ENCODE data around the gene PALLD.

The PALLD gene

DNA sequence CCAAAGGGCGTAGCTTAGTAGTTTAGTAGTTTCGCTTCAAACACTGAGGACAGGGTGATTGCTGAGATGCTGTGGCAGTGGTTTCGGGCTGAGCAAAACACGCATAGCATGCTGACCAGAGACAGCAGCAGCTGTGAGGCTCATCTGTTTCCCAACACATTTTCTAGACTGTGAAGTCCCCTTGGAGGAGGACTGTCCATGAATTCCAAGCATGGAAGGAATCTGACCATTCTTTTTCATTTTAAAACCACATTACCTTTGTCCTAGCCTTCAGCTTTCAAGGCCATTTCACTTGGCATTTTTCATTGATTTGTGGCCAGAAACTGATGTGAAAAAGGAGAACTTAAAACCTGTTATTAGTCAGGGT lies 240.9 kb downstream of the PALLD start:
- DNase-seq, result peak; percentile 96

DNA sequence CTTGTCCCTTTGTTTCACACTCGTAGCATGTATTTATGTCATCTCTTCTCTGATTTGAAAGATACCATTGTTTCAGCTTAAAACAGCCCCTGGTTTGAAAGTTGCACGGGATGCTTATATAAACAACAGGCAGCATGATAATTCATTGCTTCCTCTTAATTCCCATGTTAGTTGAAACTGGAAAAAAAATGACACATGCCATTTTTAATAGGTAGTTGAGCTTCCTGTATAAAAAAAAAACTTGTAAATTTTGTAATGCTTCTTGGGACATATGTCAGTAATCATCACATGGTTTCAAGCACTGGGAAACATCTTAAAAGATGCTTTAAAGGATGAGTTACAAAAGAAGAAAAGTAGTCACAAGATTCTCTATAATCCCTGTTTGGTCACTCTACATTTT lies 243.0 kb downstream of the PALLD start:
- no peak for DNase-seq

DNA sequence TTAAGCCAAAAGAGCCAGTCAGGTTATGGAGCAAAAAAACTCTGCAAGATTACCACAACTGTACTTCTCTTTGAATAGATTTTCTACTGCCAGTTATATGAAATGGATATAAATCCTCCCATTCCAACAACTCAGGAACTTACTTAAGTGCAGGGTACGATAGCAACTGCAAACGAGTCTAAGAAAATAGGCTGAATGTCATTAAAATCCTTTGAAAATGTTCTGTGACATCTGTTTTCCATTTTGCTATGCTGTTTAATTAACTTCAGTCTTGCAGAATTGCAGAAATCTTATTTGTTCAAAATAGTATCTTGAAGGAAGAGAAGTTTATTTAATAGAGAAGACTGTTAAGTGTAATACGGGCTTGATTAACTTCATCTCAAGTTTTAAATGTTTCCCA lies 243.8 kb downstream of the PALLD start:
- DNase-seq, result no peak

- no peak for DNase-seq
Measured at GRCh38 chr4:168741281-168742173, 244.7 kb downstream of the PALLD start.

GRCh38 chr4:168743131-168743530 lies 246.3 kb downstream of the PALLD start:
- no peak for DNase-seq

DNA sequence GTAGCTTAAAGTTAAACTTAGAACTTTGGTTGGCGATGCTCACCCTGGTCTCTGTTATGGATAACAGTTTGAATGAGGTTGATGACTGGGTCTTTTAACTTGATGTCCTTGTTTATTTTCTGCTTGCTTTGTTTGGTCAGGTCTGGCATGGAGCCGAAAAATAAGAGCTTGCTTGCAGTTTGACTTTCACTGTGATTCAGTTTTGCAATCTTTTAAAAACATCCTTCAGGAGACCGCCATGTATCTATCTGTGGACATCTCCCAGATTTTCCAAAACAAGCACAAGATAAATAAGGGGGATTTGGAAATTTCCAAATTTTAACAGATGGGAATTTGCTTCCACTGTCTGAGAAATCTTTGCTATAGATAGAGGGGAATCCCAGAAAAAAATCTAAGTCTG lies 246.7 kb downstream of the PALLD start:
- DNase-seq, result no peak

GRCh38 chr4:168744021-168744420 lies 247.2 kb downstream of the PALLD start:
- peak; percentile 38 for DNase-seq

DNA sequence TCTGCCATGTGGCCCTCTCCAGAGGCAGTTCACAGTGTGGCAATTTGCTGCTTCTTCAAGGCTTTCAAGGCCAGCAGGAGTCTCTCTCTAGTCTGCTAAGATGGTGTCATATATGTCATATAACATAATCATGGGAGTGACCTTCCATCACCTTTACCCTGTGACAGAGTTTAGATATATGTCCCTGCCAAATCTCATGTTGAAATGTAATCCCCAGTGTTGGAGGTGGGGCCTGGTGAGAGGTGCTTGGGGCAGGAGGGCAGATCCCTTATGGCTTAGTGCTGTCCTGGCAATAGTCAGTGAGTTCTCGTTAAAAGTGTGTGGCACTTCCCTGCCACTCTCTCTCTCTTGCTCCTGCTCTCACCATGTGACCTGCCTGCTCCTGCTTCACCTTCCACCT lies 252.0 kb downstream of the PALLD start:
- no peak for DNase-seq

GRCh38 chr4:168751263-168752225 lies 254.7 kb downstream of the PALLD start:
- DNase-seq, result peak; percentile 78

DNA sequence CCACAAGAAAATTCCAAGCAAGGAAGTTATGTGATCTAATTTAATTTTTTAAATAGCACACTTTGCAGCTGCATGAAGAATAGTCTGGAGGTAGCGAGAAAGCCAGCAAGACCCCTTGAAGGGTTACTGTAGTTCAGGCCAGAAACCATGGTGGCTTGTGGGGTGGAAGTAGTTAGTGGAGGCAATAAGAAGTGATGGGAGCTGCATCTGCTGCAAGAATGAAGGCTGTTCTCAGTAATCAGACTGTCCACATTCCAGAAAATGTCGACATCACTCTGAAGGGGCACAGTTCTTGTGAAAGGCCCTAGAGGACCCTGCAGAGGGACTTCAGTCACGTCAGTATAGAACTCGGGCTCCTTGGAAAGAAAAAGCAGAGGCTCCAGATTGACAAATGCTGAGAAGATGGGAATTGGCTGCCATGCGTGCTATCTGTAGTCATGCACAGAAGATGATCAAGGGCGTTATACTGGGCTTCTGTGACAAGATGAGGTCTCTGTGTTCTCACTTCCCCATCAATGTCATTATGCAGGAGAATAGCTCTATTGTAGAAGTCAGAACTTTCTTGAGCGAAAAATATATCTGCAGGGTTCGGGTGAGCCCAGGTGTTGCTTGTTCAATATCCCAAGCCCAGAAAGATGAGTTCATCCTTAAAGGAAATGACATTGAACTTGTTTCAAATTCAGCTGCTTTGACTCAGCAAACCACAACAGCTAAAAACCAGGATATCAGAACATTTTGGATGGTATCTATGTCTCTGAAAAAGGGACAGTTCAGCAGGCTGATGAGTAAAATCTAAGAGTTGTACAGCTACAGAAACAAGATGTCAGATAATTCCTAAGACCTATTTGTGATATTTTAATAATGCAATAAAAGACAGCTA lies 259.0 kb downstream of the PALLD start:
- peak; percentile 78 for DNase-seq

DNA sequence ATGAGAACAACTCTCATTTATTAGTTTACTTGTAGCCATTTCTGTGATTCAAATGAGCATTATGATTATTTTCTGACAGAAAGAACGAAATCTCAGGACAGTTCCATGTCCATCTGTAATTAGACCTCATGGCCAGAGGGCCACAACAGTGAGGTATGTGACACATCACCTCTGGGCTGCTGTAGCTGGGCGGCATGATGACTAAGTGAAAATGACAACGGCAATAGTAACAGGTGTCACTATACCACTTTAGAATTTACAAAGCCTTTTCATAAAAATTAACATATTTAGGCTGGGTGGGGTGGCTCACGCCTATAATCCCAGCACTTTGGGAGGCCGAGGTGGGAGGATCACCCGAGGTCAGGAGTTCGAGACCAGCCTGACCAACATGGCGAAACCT lies 260.6 kb downstream of the PALLD start:
- no peak for DNase-seq

DNA sequence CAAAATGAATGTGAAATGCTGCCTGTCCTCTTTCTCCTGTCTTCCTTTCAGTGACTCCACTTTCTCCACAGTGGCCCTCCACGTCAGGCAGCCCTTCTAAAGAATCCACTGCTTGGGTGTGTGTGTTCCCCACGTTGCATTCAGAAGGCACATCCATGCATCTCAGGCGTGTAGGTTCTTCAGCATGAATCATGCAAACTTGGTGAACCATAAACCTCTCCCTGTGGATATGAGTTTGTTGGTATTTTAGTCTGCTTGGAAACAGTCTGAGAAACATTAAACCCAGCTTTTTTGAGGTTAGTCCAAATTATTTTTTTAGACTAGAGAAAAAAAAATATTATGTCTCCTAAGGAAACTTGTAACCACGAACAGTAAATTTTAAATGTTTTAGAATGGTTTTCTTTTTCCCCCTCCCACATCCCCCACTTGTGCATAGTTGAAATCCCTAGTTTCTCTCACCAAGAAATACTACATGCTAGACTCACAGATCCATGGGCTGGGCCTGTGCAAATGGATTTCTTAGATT lies 261.6 kb downstream of the PALLD start:
- DNase-seq, result peak; percentile 98

- no peak for DNase-seq
Measured at GRCh38 chr4:168759321-168759720, 262.5 kb downstream of the PALLD start.

DNA sequence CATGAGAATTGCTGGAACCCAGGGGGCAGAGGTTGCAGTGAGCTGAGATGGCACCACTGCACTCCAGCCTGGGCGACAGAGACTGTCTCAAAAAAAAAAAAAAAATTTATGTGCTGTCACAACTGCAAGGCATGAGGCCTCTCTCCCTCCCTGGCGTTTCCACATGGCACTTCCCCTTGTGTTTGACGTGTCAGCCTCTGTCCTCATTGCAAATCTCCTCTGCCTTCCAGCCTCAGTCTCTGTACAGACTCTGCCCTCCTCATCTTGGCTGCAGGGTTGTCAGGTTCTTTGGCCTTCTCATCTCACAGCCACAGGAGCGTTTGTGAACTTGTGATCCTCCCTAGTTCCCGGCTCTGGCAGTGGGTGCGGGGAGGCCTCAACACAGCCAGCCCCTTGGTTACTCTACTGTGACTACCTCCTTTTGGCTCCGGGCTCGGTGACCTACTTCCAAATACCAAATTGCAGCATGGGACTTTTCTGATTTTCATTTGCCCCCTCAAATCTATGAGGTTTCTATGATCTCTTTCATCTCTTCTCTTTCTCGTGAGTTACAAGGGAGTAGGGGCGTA lies 263.2 kb downstream of the PALLD start:
- DNase-seq, result no peak

DNA sequence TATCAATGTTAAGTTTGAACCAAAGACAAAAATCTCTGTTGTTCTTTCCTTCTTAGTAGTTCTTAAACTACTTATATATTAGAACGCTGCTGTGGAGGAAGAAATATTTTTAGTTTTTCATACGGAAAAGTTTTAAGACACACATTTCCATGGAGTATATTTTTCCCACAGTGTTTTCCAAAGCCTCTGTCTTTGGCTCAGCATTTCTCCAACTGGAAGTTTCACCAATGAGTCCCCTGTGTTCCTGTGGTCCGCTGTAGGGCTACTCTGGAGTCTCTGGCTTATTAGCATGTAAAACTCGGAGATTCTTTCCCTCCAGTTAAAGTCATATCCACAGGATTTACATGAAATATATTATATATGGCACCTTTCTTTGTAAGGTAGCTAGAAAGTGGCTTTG lies 264.2 kb downstream of the PALLD start:
- no peak for DNase-seq

DNA sequence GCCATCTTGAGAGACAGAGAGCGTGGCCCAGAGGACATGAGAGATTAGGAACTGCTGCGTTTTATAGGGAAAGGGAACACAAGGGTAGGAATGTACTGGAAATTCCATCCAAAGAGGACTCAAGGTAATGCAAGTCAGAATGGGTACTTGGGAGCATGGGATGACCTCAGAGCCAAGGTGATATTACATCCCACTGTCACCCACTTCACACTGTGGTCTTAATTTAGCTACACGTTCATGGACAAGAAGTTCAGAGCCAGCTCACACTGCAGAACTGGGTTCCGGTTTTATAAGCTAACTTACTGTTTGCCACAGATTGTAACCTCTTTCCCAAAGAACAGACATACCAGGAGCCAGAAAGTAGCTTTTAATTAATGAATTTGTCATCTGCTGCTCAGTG lies 268.5 kb downstream of the PALLD start:
- no peak for DNase-seq

DNA sequence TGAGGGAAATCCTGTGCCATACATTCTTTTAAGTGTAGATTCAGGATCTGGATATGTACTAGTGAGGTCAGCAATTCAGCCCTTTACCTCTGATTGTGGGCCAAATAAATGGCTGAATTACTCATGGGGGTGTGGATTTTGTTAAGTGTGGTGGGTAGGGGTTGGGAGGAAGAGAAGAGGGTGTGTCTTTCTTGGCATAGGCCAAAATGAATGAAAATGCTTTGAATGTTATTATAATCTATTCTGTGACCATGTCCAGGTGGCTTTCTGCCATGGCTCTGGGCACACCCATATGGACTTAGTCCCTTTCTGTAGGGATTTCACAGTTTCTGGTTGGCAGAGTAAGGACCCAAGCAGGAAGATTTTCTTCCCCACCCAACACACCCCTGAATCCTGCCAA lies 268.9 kb downstream of the PALLD start:
- peak; percentile 77 for DNase-seq

DNA sequence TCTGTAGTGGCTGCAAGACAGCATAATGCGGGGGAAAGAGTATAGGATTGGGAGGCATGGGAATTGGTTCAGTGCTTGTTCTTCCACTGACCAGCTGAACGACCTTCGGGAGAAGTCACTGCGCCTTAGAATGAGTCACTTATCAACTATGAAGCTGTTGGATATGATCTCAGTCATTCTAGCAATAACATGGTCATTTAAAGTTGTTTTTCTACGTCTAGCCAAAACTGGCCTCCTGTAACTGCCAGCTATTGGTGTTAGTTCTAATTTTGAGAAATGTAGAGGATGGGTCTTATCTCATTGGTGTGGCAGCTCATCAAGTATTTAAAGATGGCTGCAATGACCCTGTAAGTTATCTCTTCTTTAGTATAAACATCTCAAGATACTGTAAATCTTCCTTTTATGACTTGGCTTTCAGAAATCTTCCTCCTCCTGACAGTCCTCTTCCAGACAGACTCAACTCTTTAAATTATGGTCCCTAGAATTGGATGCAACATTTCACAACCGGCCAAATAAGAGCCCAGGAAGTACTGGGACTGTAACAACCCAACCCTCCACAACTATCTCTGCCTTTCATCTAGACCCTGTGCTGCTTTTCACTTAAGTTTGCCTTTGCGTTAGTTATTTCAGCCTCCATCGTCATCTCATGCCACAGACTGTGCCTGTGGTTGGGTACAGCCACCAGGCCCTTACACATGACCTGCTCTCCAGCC lies 269.9 kb downstream of the PALLD start:
- DNase-seq, result peak; percentile 60

GRCh38 chr4:168769416-168769815 lies 272.6 kb downstream of the PALLD start:
- peak; percentile 86 for DNase-seq

DNA sequence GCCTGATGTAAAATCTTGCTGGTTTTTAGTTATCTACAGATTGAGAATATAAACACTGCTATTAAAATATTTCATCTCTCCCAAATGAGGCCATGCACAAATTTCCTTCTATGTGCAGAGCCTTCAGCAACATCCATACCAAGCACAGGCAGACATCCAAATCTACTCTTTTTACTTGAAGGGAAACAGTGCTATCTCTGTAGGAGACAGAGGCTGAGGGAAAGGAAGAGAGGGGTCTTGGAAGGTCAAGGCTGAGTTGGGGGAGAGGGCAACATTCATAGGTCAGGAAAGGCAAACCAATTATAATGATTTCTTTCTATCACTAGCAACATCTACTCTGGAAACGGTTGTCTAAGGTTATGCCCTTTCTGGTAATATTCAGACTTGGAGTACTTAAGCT lies 273.0 kb downstream of the PALLD start:
- DNase-seq, result no peak

GRCh38 chr4:168771251-168771650 lies 274.4 kb downstream of the PALLD start:
- no peak for DNase-seq
